Large intestine (tissue), 12 donors: ENCODE measurements around the gene RBSN. TPM values are rescaled to one million over a fixed set of nuclear protein-coding genes. Genes with fewer than 3 reads are reported as not detected.
"Not testable (repeated sequence)": the region's sequence is repeated elsewhere in the genome, so short reads cannot be mapped to it uniquely, and the experiment has no call there.

Experiments
- DNase-seq, 2 donors: peaks; one replicate each; pipeline versions ENCODE4 v3.0.0 to v3.0.0-alpha.2; 2013
- H3K27ac ChIP-seq: one replicate; pipeline ENCODE4 v1.5.1; 2013; ENCODE audit warnings: low read length
- H3K27me3 ChIP-seq: 2 replicates; pipeline ENCODE4 v1.6.1; 2013; ENCODE audit warnings: low read length; ENCODE audit not compliant: control insufficient read depth, insufficient read depth
- H3K36me3 ChIP-seq: 2 replicates; pipeline ENCODE4 v1.6.1; 2013; ENCODE audit warnings: low read length; ENCODE audit not compliant: control insufficient read depth, insufficient read depth
- H3K4me1 ChIP-seq: one replicate; pipeline ENCODE4 v1.6.1; 2013; ENCODE audit warnings: low read length; ENCODE audit not compliant: control insufficient read depth, insufficient read depth
- H3K4me3 ChIP-seq: one replicate; pipeline ENCODE4 v1.5.1; 2013; ENCODE audit warnings: low read length
- H3K9me3 ChIP-seq: one replicate; pipeline ENCODE4 v1.6.1; 2013; ENCODE audit warnings: mild to moderate bottlenecking, low read depth, low read length, moderate library complexity; ENCODE audit not compliant: control insufficient read depth
- WGBS: methylation state at CpG from one replicate; pipeline ENCODE4 v1.1.5; 2013; ENCODE audit warnings: low lambda C conversion rate; ENCODE audit not compliant: insufficient coverage; 5-methylcytosine and 5-hydroxymethylcytosine counted together
- long read RNA-seq, 11 donors: transcript quantifications; one replicate each; lab custom pipeline, GENCODE V29; 2026
- polyA plus RNA-seq: library from polyadenylated mRNA; unstranded; fragments of 120-200 nt; gene quantifications from one replicate; pipeline ENCODE4 v1.2.1, GENCODE V29; 2013

The RBSN gene
- polyA plus RNA-seq = 19.1 TPM
- long read RNA-seq, donor 1 = 0 reads
- long read RNA-seq, donor 2, full-length matches to known transcripts = 2 of 2 reads
- long read RNA-seq, donor 2, partial matches to known transcripts = 0 of 2 reads
- long read RNA-seq, donor 2, other reads (novel, unspliced or antisense) = 0 of 2 reads
- long read RNA-seq, donor 3 = 0 reads
- long read RNA-seq, donor 4 = 0 reads
- long read RNA-seq, donor 5, partial matches to known transcripts = 0 of 5 reads
- long read RNA-seq, donor 5, other reads (novel, unspliced or antisense) = 0 of 5 reads
- long read RNA-seq, donor 6 = 0 reads
- long read RNA-seq, donor 7, partial matches to known transcripts = 0 of 2 reads
- long read RNA-seq, donor 7, other reads (novel, unspliced or antisense) = 0 of 2 reads
- long read RNA-seq, donor 8 = 0 reads
- long read RNA-seq, donor 9 = 0 reads
- long read RNA-seq, donor 10, partial matches to known transcripts = 0 of 2 reads
- long read RNA-seq, donor 10, other reads (novel, unspliced or antisense) = 0 of 2 reads
- long read RNA-seq, donor 11 = 0 reads

GRCh38 chr3:15098503-15099363 lies at the start of gene RBSN:
Gene RBSN (minus strand): TSS chr3:15099148. CDS start chr3:15096120, 3,028 bp downstream.
- peak; percentile 90 to 97 for DNase-seq
- peak within 1 kb of the TSS; percentile 79 for H3K27ac ChIP-seq
- H3K27me3 ChIP-seq = no peaks in the 10 kb centered on the region
- no peaks in the 10 kb centered on the region for H3K9me3 ChIP-seq
- peaks cover 24% of the 10 kb centered on the region for H3K36me3 ChIP-seq
- WGBS = no CpG with 5 or more reads among the region's 72 CpGs
- H3K4me1 ChIP-seq = peaks cover 4% of the 10 kb centered on the region
- H3K4me3 ChIP-seq = peak within 1 kb of the TSS; percentile 83

- Histone ChIP-seq H3K27me3 (peaks cover 8% of the 10 kb centered on the region), H3K27ac (no peak overlapping the region), H3K4me3 (no peak overlapping the region), H3K4me1 (no peaks in the 10 kb centered on the region), H3K9me3 (no peaks in the 10 kb centered on the region), H3K36me3 (no peaks in the 10 kb centered on the region)
- DNase-seq = peak in 1 of 2 donors; percentile 28
- WGBS = no CpG with 5 or more reads among the region's 3 CpGs
Measured at GRCh38 chr3:15148614-15149013, 49.7 kb upstream of the RBSN start.

GRCh38 chr3:15136885-15137284 lies 37.9 kb upstream of the RBSN start:
- DNase-seq, H3K4me3 ChIP-seq, H3K36me3 ChIP-seq, H3K27me3 ChIP-seq, H3K9me3 ChIP-seq, H3K27ac ChIP-seq, H3K4me1 ChIP-seq: not testable (repeated sequence)
- 80% methylated on average over 1 of the region's 4 CpGs for WGBS

GRCh38 chr3:15134968-15135367 lies 36.0 kb upstream of the RBSN start:
- H3K27ac ChIP-seq, H3K4me1 ChIP-seq, H3K9me3 ChIP-seq, DNase-seq, H3K36me3 ChIP-seq, H3K27me3 ChIP-seq, H3K4me3 ChIP-seq: not testable (repeated sequence)
- 100% methylated on average over 1 of the region's 2 CpGs for WGBS

- H3K36me3 ChIP-seq, H3K4me1 ChIP-seq, H3K27me3 ChIP-seq, H3K4me3 ChIP-seq, H3K27ac ChIP-seq, H3K9me3 ChIP-seq, DNase-seq: not testable (repeated sequence)
- WGBS = no CpG with 5 or more reads among the region's 4 CpGs
Measured at GRCh38 chr3:15128403-15128802, 29.5 kb upstream of the RBSN start.

- DNase-seq, H3K4me3 ChIP-seq, H3K27me3 ChIP-seq, H3K27ac ChIP-seq, H3K4me1 ChIP-seq, H3K9me3 ChIP-seq, H3K36me3 ChIP-seq: not testable (repeated sequence)
- WGBS = no CpG with 5 or more reads among the region's 2 CpGs
Measured at GRCh38 chr3:15126975-15127374, 28.0 kb upstream of the RBSN start.

- no peak for DNase-seq
- H3K36me3 ChIP-seq = no peaks in the 10 kb centered on the region
- no peak overlapping the region for H3K4me3 ChIP-seq
- H3K9me3 ChIP-seq = peaks cover 4% of the 10 kb centered on the region
- H3K4me1 ChIP-seq = no peaks in the 10 kb centered on the region
- no peak overlapping the region for H3K27ac ChIP-seq
- H3K27me3 ChIP-seq = peaks cover 12% of the 10 kb centered on the region
- no CpG with 5 or more reads among the region's 4 CpGs for WGBS
Measured at GRCh38 chr3:15122398-15122797, 23.4 kb upstream of the RBSN start.

- H3K9me3 ChIP-seq = peaks cover 4% of the 10 kb centered on the region
- no peak for DNase-seq
- H3K4me3 ChIP-seq = no peak overlapping the region
- no CpG with 5 or more reads among the region's 3 CpGs for WGBS
- no peaks in the 10 kb centered on the region for H3K4me1 ChIP-seq
- H3K27me3 ChIP-seq = peaks cover 12% of the 10 kb centered on the region
- H3K36me3 ChIP-seq = no peaks in the 10 kb centered on the region
- no peak overlapping the region for H3K27ac ChIP-seq
Measured at GRCh38 chr3:15121936-15122335, 23.0 kb upstream of the RBSN start.

GRCh38 chr3:15120986-15121385 lies 22.0 kb upstream of the RBSN start:
- H3K4me3 ChIP-seq = no peak overlapping the region
- no peaks in the 10 kb centered on the region for H3K4me1 ChIP-seq
- peaks cover 12% of the 10 kb centered on the region for H3K27me3 ChIP-seq
- no peak overlapping the region for H3K27ac ChIP-seq
- no peaks in the 10 kb centered on the region for H3K36me3 ChIP-seq
- DNase-seq = no peak
- no CpG with 5 or more reads among the region's 2 CpGs for WGBS
- peaks cover 4% of the 10 kb centered on the region for H3K9me3 ChIP-seq

- H3K4me1 ChIP-seq = no peaks in the 10 kb centered on the region
- H3K27me3 ChIP-seq = peaks cover 17% of the 10 kb centered on the region
- no peak for DNase-seq
- no peaks in the 10 kb centered on the region for H3K36me3 ChIP-seq
- H3K27ac ChIP-seq = no peak overlapping the region
- peaks cover 4% of the 10 kb centered on the region for H3K9me3 ChIP-seq
- WGBS = no CpG with 5 or more reads among the region's 3 CpGs
- no peak overlapping the region for H3K4me3 ChIP-seq
Measured at GRCh38 chr3:15117011-15117410, 18.1 kb upstream of the RBSN start.
